ENCODE results near the gene DHX32.

Gene DHX32

GRCh38 chr10:125846894-125847293 is 34.2 kb downstream of the DHX32 start:
- no peak for DNase-seq

- DNase-seq, result no peak
Observed at GRCh38 chr10:125845617-125846016, 35.5 kb downstream of the DHX32 start.

- no peak for DNase-seq
Observed at GRCh38 chr10:125844751-125845221, 36.3 kb downstream of the DHX32 start.

- no peak for DNase-seq
Observed at GRCh38 chr10:125843603-125844329, 37.3 kb downstream of the DHX32 start.

GRCh38 chr10:125840955-125841354 is 40.1 kb downstream of the DHX32 start:
- DNase-seq, result no peak

- DNase-seq, result no peak
Observed at GRCh38 chr10:125840406-125840805, 40.7 kb downstream of the DHX32 start.

- no peak for DNase-seq
Observed at GRCh38 chr10:125838802-125839575, 42.1 kb downstream of the DHX32 start.

- no peak for DNase-seq
Observed at GRCh38 chr10:125836746-125837145, 44.3 kb downstream of the DHX32 start.

- DNase-seq, result no peak
Observed at GRCh38 chr10:125828311-125828710, 52.8 kb downstream of the DHX32 start.

- DNase-seq, result no peak
Observed at GRCh38 chr10:125827133-125827532, 54.0 kb downstream of the DHX32 start.

GRCh38 chr10:125824736-125825135 is 56.4 kb downstream of the DHX32 start:
- no peak for DNase-seq

GRCh38 chr10:125823663-125824251 is 57.3 kb downstream of the DHX32 start:
- peak in 1 of 2 donors; percentile 1 for DNase-seq

GRCh38 chr10:125822878-125823662 is 58.0 kb downstream of the DHX32 start, which contains the start of the genes BCCIP and UROS:
TSS of gene BCCIP (plus strand) at chr10:125823546. CDS start at chr10:125823558, 12 bp downstream.
TSS of gene UROS (minus strand) at chr10:125823258. CDS start at chr10:125816499, 6,759 bp downstream.
- peak; percentile 91 for DNase-seq

GRCh38 chr10:125820701-125821100 is 60.4 kb downstream of the DHX32 start:
- no peak for DNase-seq

GRCh38 chr10:125817337-125817946 is 63.6 kb downstream of the DHX32 start:
- no peak for DNase-seq

- DNase-seq, result no peak
Observed at GRCh38 chr10:125816548-125816947, 64.5 kb downstream of the DHX32 start.

- DNase-seq, result no peak
Observed at GRCh38 chr10:125815764-125816163, 65.3 kb downstream of the DHX32 start.

GRCh38 chr10:125812128-125812750 is 68.9 kb downstream of the DHX32 start:
- DNase-seq, result no peak

- DNase-seq, result no peak
Observed at GRCh38 chr10:125811251-125811650, 69.8 kb downstream of the DHX32 start.

GRCh38 chr10:125808047-125808446 is 73.0 kb downstream of the DHX32 start:
- no peak for DNase-seq

- no peak for DNase-seq
Observed at GRCh38 chr10:125802739-125803138, 78.4 kb downstream of the DHX32 start.

GRCh38 chr10:125802131-125802530 is 79.0 kb downstream of the DHX32 start:
- DNase-seq, result no peak
